ENCODE data around the gene SNX1.

SNX1 gene

DNA sequence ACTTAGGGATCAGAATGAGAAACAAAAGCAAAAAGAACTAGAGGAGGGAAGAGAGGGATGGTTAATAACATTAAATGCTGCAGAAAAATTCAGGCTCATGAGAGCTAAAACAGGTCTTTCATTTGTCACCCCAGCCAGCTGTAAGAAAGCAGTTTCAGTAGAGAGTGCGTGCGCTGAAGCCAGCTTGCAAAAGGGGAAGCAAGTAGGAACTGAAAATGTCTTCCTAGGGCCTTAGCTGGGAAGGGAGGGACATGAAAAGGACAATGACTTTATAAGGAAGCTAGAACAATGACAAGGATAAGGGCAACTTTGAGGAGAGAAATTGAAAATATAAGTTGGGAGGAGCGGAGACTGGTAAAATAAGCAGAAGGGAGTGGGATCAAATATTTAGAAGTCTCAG is 5.3 kb upstream of the SNX1 start:
- no peak overlapping the region for H3K4me3 ChIP-seq (ENCODE audit: low read depth, low read length)
- TF ChIP-seq, protein P1, sequence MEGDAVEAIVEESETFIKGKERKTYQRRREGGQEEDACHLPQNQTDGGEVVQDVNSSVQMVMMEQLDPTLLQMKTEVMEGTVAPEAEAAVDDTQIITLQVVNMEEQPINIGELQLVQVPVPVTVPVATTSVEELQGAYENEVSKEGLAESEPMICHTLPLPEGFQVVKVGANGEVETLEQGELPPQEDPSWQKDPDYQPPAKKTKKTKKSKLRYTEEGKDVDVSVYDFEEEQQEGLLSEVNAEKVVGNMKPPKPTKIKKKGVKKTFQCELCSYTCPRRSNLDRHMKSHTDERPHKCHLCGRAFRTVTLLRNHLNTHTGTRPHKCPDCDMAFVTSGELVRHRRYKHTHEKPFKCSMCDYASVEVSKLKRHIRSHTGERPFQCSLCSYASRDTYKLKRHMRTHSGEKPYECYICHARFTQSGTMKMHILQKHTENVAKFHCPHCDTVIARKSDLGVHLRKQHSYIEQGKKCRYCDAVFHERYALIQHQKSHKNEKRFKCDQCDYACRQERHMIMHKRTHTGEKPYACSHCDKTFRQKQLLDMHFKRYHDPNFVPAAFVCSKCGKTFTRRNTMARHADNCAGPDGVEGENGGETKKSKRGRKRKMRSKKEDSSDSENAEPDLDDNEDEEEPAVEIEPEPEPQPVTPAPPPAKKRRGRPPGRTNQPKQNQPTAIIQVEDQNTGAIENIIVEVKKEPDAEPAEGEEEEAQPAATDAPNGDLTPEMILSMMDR (IDR thresholded peaks at IDR 0.05; ENCODE audit: low read depth, low read length) = no peak

DNA sequence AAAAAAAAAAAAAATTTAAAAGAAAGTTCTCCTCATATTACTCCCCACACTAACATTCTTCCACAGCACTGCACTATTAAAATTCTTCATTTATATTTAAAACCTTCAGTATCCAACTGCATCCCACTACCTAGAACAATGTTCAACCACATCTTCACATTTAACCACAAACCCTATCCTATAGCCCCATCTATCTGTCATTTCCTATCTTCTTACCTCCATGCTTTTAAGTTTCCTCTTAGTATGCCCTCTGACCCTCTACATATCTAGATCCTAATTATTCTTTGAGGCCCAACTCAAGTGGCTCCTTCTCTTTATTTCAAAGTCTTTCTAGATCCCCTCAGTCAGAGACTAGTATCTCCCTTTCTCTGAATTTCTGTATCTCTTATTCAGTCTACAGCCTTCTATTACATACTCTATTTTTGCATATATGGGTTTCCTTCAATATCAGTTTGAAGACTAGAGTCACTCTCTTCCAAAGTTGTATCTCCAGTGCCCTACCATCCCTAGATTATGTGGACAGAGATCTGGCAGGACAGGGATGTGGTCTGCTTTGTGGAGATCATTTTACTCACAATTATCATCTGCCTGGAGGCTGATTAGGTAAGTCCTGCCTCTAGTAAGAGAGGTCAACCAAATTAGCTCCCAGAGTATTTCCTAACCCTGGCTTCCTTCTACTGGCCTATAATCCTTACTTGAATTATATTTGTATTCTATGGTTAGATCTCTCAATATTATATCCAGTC is 3.5 kb upstream of the SNX1 start:
- peak overlapping the region; percentile 89 for H3K4me3 ChIP-seq (ENCODE audit: low read depth, low read length)
- TF ChIP-seq, protein P1 (IDR thresholded peaks at IDR 0.05; ENCODE audit: low read depth, low read length) = no peak

DNA sequence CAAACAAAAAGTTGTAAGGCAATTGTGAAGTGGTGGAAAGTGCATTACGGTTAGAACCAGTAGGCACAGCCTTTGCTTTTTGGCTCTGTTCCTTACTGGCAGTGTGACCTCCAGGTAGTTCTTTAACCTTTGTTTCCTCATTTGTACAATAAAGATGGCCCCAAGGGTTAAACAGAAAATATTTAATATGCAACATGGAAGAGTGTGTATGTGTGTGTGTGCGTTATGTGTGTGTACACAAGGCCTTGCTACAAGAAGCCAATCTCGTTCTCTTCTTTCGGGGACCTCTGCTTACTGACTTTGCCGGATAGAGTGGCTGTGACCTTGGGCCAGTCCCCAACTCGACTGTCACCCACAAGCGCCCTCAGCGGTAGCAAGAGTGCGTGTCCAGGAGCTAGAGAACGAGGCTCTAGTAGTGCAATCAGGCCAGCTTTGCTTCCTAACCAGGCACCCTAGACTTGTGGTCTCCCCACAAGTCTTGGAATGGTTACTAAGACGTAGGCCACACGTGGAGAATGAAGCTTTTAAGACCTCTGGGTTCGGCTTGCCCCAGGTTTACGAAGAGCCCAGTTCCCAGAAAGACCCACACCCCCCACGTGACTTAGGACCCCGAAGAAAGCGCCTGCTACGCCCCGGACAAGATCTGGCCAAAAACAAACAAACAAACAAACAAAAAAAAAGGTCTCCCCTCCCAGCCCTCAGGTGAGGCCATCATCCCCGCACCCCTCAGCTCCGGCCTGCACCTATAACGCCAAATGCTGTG is 2.7 kb upstream of the SNX1 start:
- peak overlapping the region; percentile 89 for H3K4me3 ChIP-seq (ENCODE audit: low read depth, low read length)
- TF ChIP-seq, protein P1 (IDR thresholded peaks at IDR 0.05; ENCODE audit: low read depth, low read length) = no peak

DNA sequence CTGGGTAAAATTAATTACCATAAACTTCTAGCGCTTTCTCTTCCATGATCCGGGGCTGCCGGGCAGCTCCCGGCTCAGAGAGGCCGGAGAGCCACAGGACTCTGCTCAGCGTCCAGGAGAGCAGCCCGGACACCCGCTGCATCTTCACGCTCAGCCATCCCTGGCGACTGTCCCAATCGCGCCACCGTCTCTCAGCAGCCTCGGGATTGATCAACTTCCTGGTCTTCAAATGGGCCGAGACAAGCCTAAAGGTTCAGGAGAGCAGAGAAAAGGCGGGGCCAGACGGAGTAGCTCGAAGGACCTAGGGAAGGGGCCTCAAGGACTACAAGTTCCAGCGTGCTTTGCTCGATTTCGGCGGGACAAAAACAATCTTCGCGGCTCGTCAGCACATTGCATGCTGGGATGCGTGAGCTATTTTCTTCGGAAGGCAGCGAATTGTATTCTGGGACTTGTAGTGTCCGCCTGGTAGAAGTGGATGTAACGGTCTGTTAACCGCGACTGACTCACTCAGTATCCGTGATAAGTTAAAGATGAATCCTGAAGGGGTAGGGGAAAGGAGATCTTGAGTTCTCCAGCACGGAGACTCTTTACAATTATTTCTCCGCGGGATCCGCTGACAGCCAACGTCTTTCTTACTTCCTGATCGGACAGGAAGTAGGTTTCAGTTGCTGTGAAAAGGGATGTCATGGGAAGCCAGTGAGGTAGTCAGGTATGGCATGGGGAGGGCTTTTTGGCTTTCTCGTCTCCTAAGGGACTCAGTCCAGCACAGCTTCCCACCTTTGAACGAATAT is 2.0 kb upstream of the SNX1 start, which contains the start of gene CIAO2A:
TSS of gene CIAO2A (minus strand) at position 212 of the 791 bp plus-strand sequence. CDS start at position 142, 70 bp downstream.
- TF ChIP-seq, protein P1 (IDR thresholded peaks at IDR 0.05; ENCODE audit: low read depth, low read length) = no peak
- H3K4me3 ChIP-seq (ENCODE audit: low read depth, low read length) = peak within 1 kb of the TSS; percentile 89

DNA sequence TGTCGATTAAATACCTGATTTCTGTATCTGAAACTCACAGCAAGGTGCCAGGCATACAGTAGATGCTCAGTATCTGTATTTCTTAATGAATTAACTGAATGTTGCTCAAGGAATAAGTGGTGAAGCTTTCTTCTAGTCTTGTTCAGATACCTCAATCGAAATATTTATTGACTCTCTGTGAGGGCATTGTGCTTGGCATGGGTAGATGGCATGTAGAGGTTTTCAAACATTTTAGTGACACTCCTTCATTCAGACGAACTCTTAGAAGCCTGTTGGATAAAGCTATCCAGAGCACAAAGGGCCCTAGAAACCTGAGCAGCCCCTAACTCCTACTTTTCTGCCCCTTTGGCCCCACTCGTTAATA is 369 bp upstream of the SNX1 start:
- TF ChIP-seq, protein P1 (IDR thresholded peaks at IDR 0.05; ENCODE audit: low read depth, low read length) = no peak
- H3K4me3 ChIP-seq (ENCODE audit: low read depth, low read length) = peak overlapping the region; percentile 71

DNA sequence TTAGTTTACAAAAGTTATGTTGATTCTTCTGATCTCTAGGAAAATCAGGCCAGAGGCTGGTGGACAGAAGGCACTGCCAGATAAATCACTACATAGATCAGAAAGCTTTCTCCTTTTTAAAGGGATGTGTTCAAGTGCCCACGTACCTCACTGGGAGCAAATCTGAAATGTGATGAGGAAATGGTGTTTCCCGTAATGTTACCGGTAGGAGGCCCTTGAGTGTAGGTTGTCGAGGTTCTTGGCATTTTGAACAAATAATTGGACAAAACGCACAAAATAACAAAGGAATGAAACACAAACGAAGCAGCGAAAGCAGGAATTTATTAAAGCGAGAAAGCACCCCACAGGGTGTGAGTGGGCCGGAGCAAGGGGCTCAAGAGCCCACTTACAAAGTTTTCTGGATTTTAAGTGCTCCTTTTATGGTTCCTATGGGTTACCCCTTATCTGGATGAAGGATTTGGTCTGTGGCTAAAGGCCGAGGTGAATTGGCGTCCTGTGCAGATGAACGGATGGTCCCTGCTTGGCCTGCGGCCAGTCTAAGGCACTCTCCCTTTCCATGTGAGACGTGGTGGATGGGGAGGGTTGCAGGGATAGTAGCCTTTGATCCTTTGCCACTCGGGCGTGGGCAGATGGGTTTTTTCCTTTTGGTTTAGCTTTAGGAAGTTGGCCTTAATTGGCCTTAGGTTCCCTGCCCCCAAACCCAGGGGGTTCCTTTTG is 1.0 kb downstream of the SNX1 start:
- TF ChIP-seq, protein P1 (IDR thresholded peaks at IDR 0.05; ENCODE audit: low read depth, low read length) = no peak
- H3K4me3 ChIP-seq (ENCODE audit: low read depth, low read length) = peak overlapping the region; percentile 71

Data from WI38 (cell line).